SK-N-SH (cell line): Measurements from ENCODE around the gene CCDC154. TPM values are rescaled to one million over a fixed set of nuclear protein-coding genes. Genes with fewer than 3 reads are reported as not detected.

Experiments used
- CTCF ChIA-PET: fragments of 300-600, 350-600 bp; formaldehyde crosslinking; extraction: SDS; loops from one replicate; lab custom pipeline; 2021; lab: Yijun Ruan, JAX
- POLR2A ChIA-PET: fragments of 350-600 bp; sonication (Branson Sonifier 250); formaldehyde crosslinking; extraction: SDS; loops from one replicate; lab custom pipeline; 2020; ENCODE audit warnings: antibody characterized with exemption, inconsistent platforms; lab: Yijun Ruan, JAX
- DNase-seq: peaks from one replicate; pipeline ENCODE4 v3.0.0; 2012
- H2AFZ ChIP-seq: fragments of 200-600 bp; sonication (generic); 2 replicates; pipeline ENCODE4 v1.8.1; 2016; ENCODE audit warnings: antibody characterized with exemption, mild to moderate bottlenecking, low read depth
- H3F3A ChIP-seq: fragments of 200-600 bp; sonication (generic); replicated peaks from 2 replicates; pipeline ENCODE3; 2016; ENCODE audit warnings: antibody characterized with exemption, mild to moderate bottlenecking; ENCODE audit not compliant: insufficient read depth
- H3K27ac ChIP-seq, 2 experiments: fragments of 200-500 bp in 1 of 2; fragments of 200-600 bp in 1 of 2; sonication (Bioruptor generic) in 1 of 2; sonication (generic), shearing (Covaris generic) in 1 of 2; 2 replicates each; pipeline versions ENCODE4 v1.5.1 to v1.6.1; 2014 to 2016; ENCODE audit warnings: low read depth in 2 of 2, inconsistent platforms in 1 of 2, low read length in 1 of 2, mild to moderate bottlenecking in 1 of 2, mixed read lengths in 1 of 2
- H3K27me3 ChIP-seq: fragments of 200-600 bp; sonication (generic), shearing (Covaris generic); 2 replicates; pipeline ENCODE4 v1.6.1; 2016; ENCODE audit warnings: mixed run types; ENCODE audit not compliant: insufficient read depth
- H3K36me3 ChIP-seq, 2 experiments: fragments of 200-500 bp in 1 of 2; fragments of 200-600 bp in 1 of 2; sonication (Bioruptor generic) in 1 of 2; sonication (generic) in 1 of 2; replicated peaks in 1 of 2; 2 replicates each; pipeline versions ENCODE3 to v1.5.1; 2014 to 2016; ENCODE audit warnings: low read length in 1 of 2, mild to moderate bottlenecking in 1 of 2; ENCODE audit not compliant: insufficient read depth in 2 of 2, control insufficient read depth in 1 of 2
- H3K4me1 ChIP-seq, 2 experiments: fragments of 200-500 bp in 1 of 2; fragments of 200-600 bp in 1 of 2; sonication (Bioruptor generic) in 1 of 2; sonication (generic), shearing (Covaris generic) in 1 of 2; 2 replicates each; pipeline versions ENCODE4 v1.5.1 to v1.6.1; 2014 to 2016; ENCODE audit warnings: low read depth in 1 of 2, low read length in 1 of 2, mixed run types in 1 of 2; ENCODE audit not compliant: insufficient read depth in 2 of 2, control insufficient read depth in 1 of 2
- H3K4me2 ChIP-seq: fragments of 200-600 bp; sonication (generic), shearing (Covaris generic); 2 replicates; pipeline ENCODE4 v1.6.1; 2017; ENCODE audit warnings: mixed run types
- H3K4me3 ChIP-seq, 2 experiments: fragments of 200-500 bp in 1 of 2; fragments of 200-600 bp in 1 of 2; sonication (Bioruptor generic) in 1 of 2; sonication (generic), shearing (Covaris generic) in 1 of 2; 2 replicates each; pipeline versions ENCODE4 v1.5.1 to v1.8.1; 2014 to 2016; ENCODE audit warnings: low read depth in 2 of 2, inconsistent platforms in 1 of 2, low read length in 1 of 2, mild to moderate bottlenecking in 1 of 2, mixed read lengths in 1 of 2, moderate library complexity in 1 of 2
- H3K79me2 ChIP-seq: fragments of 200-600 bp; sonication (generic); 2 replicates; pipeline ENCODE4 v1.8.1; 2017; ENCODE audit warnings: mild to moderate bottlenecking; ENCODE audit not compliant: insufficient read depth
- H3K9ac ChIP-seq: fragments of 200-600 bp; sonication (generic); 2 replicates; pipeline ENCODE4 v1.6.1; 2017; ENCODE audit warnings: mixed run types
- H3K9me2 ChIP-seq: fragments of 200-600 bp; sonication (generic); 2 replicates; pipeline ENCODE4 v1.6.1; 2017; ENCODE audit warnings: mixed run types
- H3K9me3 ChIP-seq: fragments of 200-600 bp; sonication (generic); 2 replicates; pipeline ENCODE4 v1.6.1; 2017; ENCODE audit warnings: mixed run types, mild to moderate bottlenecking, moderate library complexity
- H4K20me1 ChIP-seq: fragments of 200-600 bp; sonication (generic); 2 replicates; pipeline ENCODE4 v1.6.1; 2017; ENCODE audit warnings: mild to moderate bottlenecking, mixed run types; ENCODE audit not compliant: insufficient read depth
- ELF1 ChIP-seq: IDR thresholded peaks from 2 replicates; pipeline ENCODE4 v1.4.0; 2012
- EP300 ChIP-seq, 2 experiments: IDR thresholded peaks; 2 replicates each; pipeline versions ENCODE4 v1.4.0 to v1.6.1; 2012; ENCODE audit warnings: borderline replicate concordance in 1 of 2, low read depth in 1 of 2, low read length in 1 of 2
- FOXM1 ChIP-seq: IDR thresholded peaks from 2 replicates; pipeline ENCODE4 v1.4.0; 2012; ENCODE audit warnings: low read depth, mild to moderate bottlenecking
- GATA2 ChIP-seq: sonication (generic); formaldehyde crosslinking; IDR thresholded peaks from 2 replicates; pipeline ENCODE4 v1.5.0; 2020; ENCODE audit warnings: mild to moderate bottlenecking, missing genetic modification reagents
- MEF2A ChIP-seq: IDR thresholded peaks from 2 replicates; pipeline ENCODE4 v1.4.0; 2012; ENCODE audit warnings: low read depth, borderline replicate concordance
- MXI1 ChIP-seq: IDR thresholded peaks from 2 replicates; pipeline ENCODE4 v1.6.1; 2012; ENCODE audit warnings: mild to moderate bottlenecking, low read depth, low read length, improper control_type of control experiment
- NRF1 ChIP-seq: IDR thresholded peaks from 2 replicates; pipeline ENCODE4 v1.6.1; 2012; ENCODE audit warnings: low read depth, mild to moderate bottlenecking, low read length
- RAD21 ChIP-seq: IDR thresholded peaks from 2 replicates; pipeline ENCODE4 v1.6.1; 2012; ENCODE audit warnings: mild to moderate bottlenecking, low read length
- RCOR1 ChIP-seq: fragments of 150-350 bp; IDR thresholded peaks from 2 replicates; pipeline ENCODE4 v1.6.1; 2017; ENCODE audit warnings: antibody characterized with exemption, low read length
- REST ChIP-seq: IDR thresholded peaks from 2 replicates; pipeline ENCODE4 v1.6.1; 2012; ENCODE audit warnings: mild to moderate bottlenecking, low read depth, low read length, moderate library complexity
- RXRA ChIP-seq: IDR thresholded peaks from 2 replicates; pipeline ENCODE4 v1.4.0; 2012; ENCODE audit warnings: low read depth, mild to moderate bottlenecking, borderline replicate concordance
- SIN3A ChIP-seq: IDR thresholded peaks from 2 replicates; pipeline ENCODE4 v1.6.1; 2012; ENCODE audit warnings: low read depth, mild to moderate bottlenecking, low read length, moderate library complexity, borderline replicate concordance
- SMC3 ChIP-seq: IDR thresholded peaks from 2 replicates; pipeline ENCODE4 v1.6.1; 2012; ENCODE audit warnings: low read depth, low read length, improper control_type of control experiment
- TCF12 ChIP-seq: IDR thresholded peaks from 2 replicates; pipeline ENCODE4 v1.4.0; 2012
- YY1 ChIP-seq: IDR thresholded peaks from 2 replicates; pipeline ENCODE4 v1.4.0; 2012; ENCODE audit warnings: low read depth, mild to moderate bottlenecking
- WGBS: methylation state at CpG from one replicate; pipeline ENCODE4 v1.1.6; 2017; ENCODE audit warnings: low lambda C conversion rate; 5-methylcytosine and 5-hydroxymethylcytosine counted together
- polyA plus RNA-seq, 3 experiments: library from polyadenylated mRNA; depleted of rRNA; stranded (reverse); fragments of >200 nt; gene quantifications; 2 replicates each; pipeline ENCODE4 v1.2.3, GENCODE V29; 2012
- TF ChIP-seq, protein P1 (sequence below): fragments of 200-600 bp; sonication (generic); IDR thresholded peaks from 2 replicates; pipeline ENCODE4 v1.6.1; 2017; ENCODE audit warnings: antibody characterized with exemption, mild to moderate bottlenecking, moderate library complexity
- TF ChIP-seq, protein P2 (sequence below): IDR thresholded peaks from 2 replicates; pipeline ENCODE4 v1.4.0; 2012; ENCODE audit warnings: low read depth

Gene CCDC154
- polyA plus RNA-seq, 1 of the 3 experiments (the other 2 are of a cell fraction), result 0.35 TPM

- H4K20me1 ChIP-seq, result no peaks in the 10 kb centered on the region
- no peak for DNase-seq
- no peaks in the 10 kb centered on the region for H3K27me3 ChIP-seq
- WGBS, result 92% methylated on average over 22 of the region's 23 CpGs
- peak overlapping the region; percentile 75; the same call in 1 of the 2 replicates for H2AFZ ChIP-seq
- peak overlapping the region in 1 of 2 experiments; percentile 43; a peak in 1 of 4 replicates for H3K27ac ChIP-seq
- H3K36me3 ChIP-seq, result peaks cover 0 to 25% of the 10 kb centered on the region in 2 experiments
- ChIA-PET CTCF (interaction anchor here (1.1 to 1.8 kb wide), 4 partner anchors 10 to 213 kb away, joined by 3 to 5 read pairs (median 4); partner anchors contain the start of gene MAPK8IP3), POLR2A (no interaction called here)
- no peaks in the 10 kb centered on the region for H3K9me3 ChIP-seq
- no peaks in the 10 kb centered on the region for H3F3A ChIP-seq
- no peak overlapping the region for H3K9ac ChIP-seq
- H3K4me3 ChIP-seq, result peak overlapping the region in 1 of 2 experiments; percentile 78; a peak in 2 of 4 replicates
- no peak for TF ChIP-seq RCOR1
- TF ChIP-seq MEF2A, result no peak
- TF ChIP-seq, protein P1, sequence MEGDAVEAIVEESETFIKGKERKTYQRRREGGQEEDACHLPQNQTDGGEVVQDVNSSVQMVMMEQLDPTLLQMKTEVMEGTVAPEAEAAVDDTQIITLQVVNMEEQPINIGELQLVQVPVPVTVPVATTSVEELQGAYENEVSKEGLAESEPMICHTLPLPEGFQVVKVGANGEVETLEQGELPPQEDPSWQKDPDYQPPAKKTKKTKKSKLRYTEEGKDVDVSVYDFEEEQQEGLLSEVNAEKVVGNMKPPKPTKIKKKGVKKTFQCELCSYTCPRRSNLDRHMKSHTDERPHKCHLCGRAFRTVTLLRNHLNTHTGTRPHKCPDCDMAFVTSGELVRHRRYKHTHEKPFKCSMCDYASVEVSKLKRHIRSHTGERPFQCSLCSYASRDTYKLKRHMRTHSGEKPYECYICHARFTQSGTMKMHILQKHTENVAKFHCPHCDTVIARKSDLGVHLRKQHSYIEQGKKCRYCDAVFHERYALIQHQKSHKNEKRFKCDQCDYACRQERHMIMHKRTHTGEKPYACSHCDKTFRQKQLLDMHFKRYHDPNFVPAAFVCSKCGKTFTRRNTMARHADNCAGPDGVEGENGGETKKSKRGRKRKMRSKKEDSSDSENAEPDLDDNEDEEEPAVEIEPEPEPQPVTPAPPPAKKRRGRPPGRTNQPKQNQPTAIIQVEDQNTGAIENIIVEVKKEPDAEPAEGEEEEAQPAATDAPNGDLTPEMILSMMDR, result no peak
- no peak for TF ChIP-seq MXI1
- TF ChIP-seq SIN3A, result no peak
- TF ChIP-seq FOXM1, result no peak
- no peak for TF ChIP-seq NRF1
- no peak for TF ChIP-seq SMC3
- peak overlapping the region; percentile 95; the same call in 1 of the 2 replicates for H3K4me2 ChIP-seq
- H3K79me2 ChIP-seq, result peaks cover 17% of the 10 kb centered on the region; the same call in 1 of the 2 replicates
- H3K9me2 ChIP-seq, result no peaks in the 10 kb centered on the region
- peaks cover 0 to 17% of the 10 kb centered on the region in 2 experiments; a peak in 1 of 4 replicates for H3K4me1 ChIP-seq
Measured at GRCh38 chr16:1492082-1492922, 47.9 kb upstream of the CCDC154 start.

DNA sequence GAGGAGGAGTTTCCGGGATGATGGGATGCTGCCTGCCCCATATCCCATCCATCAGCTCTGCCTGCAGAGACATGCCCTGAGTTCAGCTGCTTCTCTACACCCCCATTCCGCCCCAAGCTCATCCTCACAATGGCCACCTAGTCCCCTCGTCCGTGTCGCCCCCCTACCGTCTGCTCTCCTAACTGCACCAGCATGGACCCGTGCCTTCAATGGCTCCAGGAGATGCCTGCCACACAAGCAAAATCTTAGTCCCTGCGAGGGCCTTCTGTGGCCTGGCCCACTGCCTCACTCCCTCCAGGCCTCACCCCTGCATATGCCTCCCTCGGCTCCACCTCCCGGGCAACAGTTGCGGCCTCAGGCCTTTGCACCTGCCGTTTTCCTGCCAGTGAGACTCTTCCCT lies 47.0 kb upstream of the CCDC154 start:
- CTCF ChIA-PET, result no interaction called here
- 96% methylated on average over 12 of the region's 12 CpGs for WGBS
- no peaks in the 10 kb centered on the region for H3K9me3 ChIP-seq
- H3K36me3 ChIP-seq, result peaks cover 0 to 17% of the 10 kb centered on the region in 2 experiments
- H3F3A ChIP-seq, result no peaks in the 10 kb centered on the region
- H3K27me3 ChIP-seq, result no peaks in the 10 kb centered on the region
- H4K20me1 ChIP-seq, result no peaks in the 10 kb centered on the region
- DNase-seq, result no peak
- TF ChIP-seq SMC3 (no peak), ELF1 (no peak), RXRA (no peak), REST (no peak), NRF1 (no peak), RCOR1 (no peak), GATA2 (no peak), EP300 (IDR thresholded peaks at IDR 0.05; ENCODE audit: borderline replicate concordance in 1 of 2, low read depth in 1 of 2, low read length in 1 of 2) (no peak), MXI1 (no peak), YY1 (no peak), TCF12 (no peak), SIN3A (no peak), RAD21 (no peak)
- TF ChIP-seq, protein P1, result no peak
- TF ChIP-seq, protein P2, sequence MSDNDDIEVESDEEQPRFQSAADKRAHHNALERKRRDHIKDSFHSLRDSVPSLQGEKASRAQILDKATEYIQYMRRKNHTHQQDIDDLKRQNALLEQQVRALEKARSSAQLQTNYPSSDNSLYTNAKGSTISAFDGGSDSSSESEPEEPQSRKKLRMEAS, result no peak
- no peak overlapping the region for H3K27ac ChIP-seq
- no peak overlapping the region for H3K9ac ChIP-seq
- peaks cover 0 to 17% of the 10 kb centered on the region in 2 experiments; a peak in 1 of 4 replicates for H3K4me1 ChIP-seq
- POLR2A ChIA-PET, result no interaction called here
- no peak overlapping the region for H2AFZ ChIP-seq
- H3K79me2 ChIP-seq, result peaks cover 17% of the 10 kb centered on the region; the same call in 1 of the 2 replicates
- no peaks in the 10 kb centered on the region for H3K9me2 ChIP-seq
- no peak overlapping the region for H3K4me2 ChIP-seq
- H3K4me3 ChIP-seq, result no peak overlapping the region
